HG03045 (cell line): ENCODE measurements around the gene CRYGA.
"Not testable (repeated sequence)": the region's sequence is repeated elsewhere in the genome, so short reads cannot be mapped to it uniquely, and the experiment has no call there.

Experiments
- ATAC-seq: cut with Tn5 transposase; IDR thresholded peaks from one replicate; pipeline ENCODE4 v1.9.1; 2021; ENCODE audit warnings: mild to moderate bottlenecking, moderate library complexity; ENCODE audit not compliant: unreplicated experiment

The CRYGA gene

GRCh38 chr2:208164951-208165755, 1.8 kb upstream of the CRYGA start:
- no peak for ATAC-seq

GRCh38 chr2:208156439-208156838, 7.0 kb downstream of the CRYGA start:
- ATAC-seq: no peak

- ATAC-seq: no peak
Observed at GRCh38 chr2:208153156-208153555, 10.2 kb downstream of the CRYGA start.

GRCh38 chr2:208150956-208151355, 12.4 kb downstream of the CRYGA start:
- no peak for ATAC-seq

- ATAC-seq: no peak
Observed at GRCh38 chr2:208150094-208150493, 13.3 kb downstream of the CRYGA start.

- no peak for ATAC-seq
Observed at GRCh38 chr2:208148803-208149202, 14.6 kb downstream of the CRYGA start.

GRCh38 chr2:208147759-208148158, 15.6 kb downstream of the CRYGA start:
- no peak for ATAC-seq

- no peak for ATAC-seq
Observed at GRCh38 chr2:208147008-208147407, 16.4 kb downstream of the CRYGA start.

- ATAC-seq: no peak
Observed at GRCh38 chr2:208146006-208146405, 17.4 kb downstream of the CRYGA start, which contains the start of gene CRYGB. Gene CRYGB, minus strand, starts transcription at chr2:208146158. Its CDS starts 38 bp downstream, at chr2:208146120.

GRCh38 chr2:208142925-208143799, 20.2 kb downstream of the CRYGA start:
- ATAC-seq: no peak

- no peak for ATAC-seq
Observed at GRCh38 chr2:208142240-208142924, 21.0 kb downstream of the CRYGA start.

- ATAC-seq: no peak
Observed at GRCh38 chr2:208139447-208139846, 23.9 kb downstream of the CRYGA start.

- not testable (repeated sequence) for ATAC-seq
Observed at GRCh38 chr2:208138334-208138733, 25.1 kb downstream of the CRYGA start.

- no peak for ATAC-seq
Observed at GRCh38 chr2:208136716-208137094, 26.7 kb downstream of the CRYGA start.

- no peak for ATAC-seq
Observed at GRCh38 chr2:208135794-208136715, 27.3 kb downstream of the CRYGA start.

GRCh38 chr2:208134928-208135586, 28.3 kb downstream of the CRYGA start:
- ATAC-seq: no peak

- ATAC-seq: no peak
Observed at GRCh38 chr2:208130712-208131110, 32.7 kb downstream of the CRYGA start.

- ATAC-seq: no peak
Observed at GRCh38 chr2:208129744-208130711, 33.4 kb downstream of the CRYGA start, which contains the start of gene CRYGC. Gene CRYGC, minus strand, starts transcription at chr2:208129828. Its CDS starts 36 bp downstream, at chr2:208129792.
